Mucosa of descending colon (tissue), 3 donors: ENCODE measurements around the gene ADGRG7. TPM values are rescaled to one million over a fixed set of nuclear protein-coding genes. Genes with fewer than 3 reads are reported as not detected.
"Not testable (repeated sequence)": the region's sequence is repeated elsewhere in the genome, so short reads cannot be mapped to it uniquely, and the experiment has no call there.

Source experiments
- ATAC-seq: fragments of 200-7000 bp; cut with Tn5 transposase; one replicate; pipeline ENCODE4 v1.9.1; 2020; ENCODE audit warnings: mild to moderate bottlenecking, moderate library complexity
- DNase-seq, 3 donors: peaks; one replicate each; pipeline ENCODE4 v3.0.0-alpha.2; 2020
- H3K36me3 ChIP-seq: fragments of 200-600 bp; one replicate; pipeline ENCODE4 v1.8.0; 2021; ENCODE audit warnings: low read depth, mild to moderate bottlenecking
- H3K4me1 ChIP-seq: fragments of 200-600 bp; one replicate; pipeline ENCODE4 v1.8.0; 2021; ENCODE audit warnings: low read depth, mild to moderate bottlenecking
- H3K4me3 ChIP-seq: fragments of 200-600 bp; one replicate; pipeline ENCODE4 v1.8.0; 2021; ENCODE audit warnings: mild to moderate bottlenecking
- H3K9me3 ChIP-seq: fragments of 200-600 bp; one replicate; pipeline ENCODE4 v1.8.0; 2021; ENCODE audit warnings: mild to moderate bottlenecking
- CTCF ChIP-seq: fragments of 200-600 bp; IDR thresholded peaks from one replicate; pipeline ENCODE4 v1.8.0; 2022; ENCODE audit warnings: antibody characterized with exemption, mild to moderate bottlenecking
- intact Hi-C, 2 donors: fragments of 100-400 bp; cut with DNase I in 1 of 2; cut with micrococcal nuclease in 1 of 2; formaldehyde crosslinking; loops; one replicate each; pipeline versions ENCODE4 v1.11.0 to v1.11.1; 2022; cut with DNase I, micrococcal nuclease
- total RNA-seq, 3 donors: library from RNA; stranded (reverse); fragmentation: NEBNext Ultra II Directional in 2 of 3; extraction: Animal tissue kit (Norgen Biotek cat#: 25700) in 2 of 3; gene quantifications; one replicate each; pipeline versions ENCODE4 v1.2.1 to v1.2.4, GENCODE V29; 2021 to 2023
- donor health status: DM: no; HTN: no; CAD: no; lungs with moderate emphysema.
- donor health status: DM: no; HTN: no; CAD: no.
- donor health status: DM: no; HTN: yes; CAD: no.

Gene ADGRG7
- total RNA-seq, 3 donors from 2014 or later = 9.7 to 21.7 (median 13.9) TPM

GRCh38 chr3:100650651-100651619, 41.5 kb downstream of the ADGRG7 start:
- DNase-seq = no peak
- TF ChIP-seq CTCF = no peak
- Histone ChIP-seq H3K36me3 (no peaks in the 10 kb centered on the region), H3K4me3 (no peak overlapping the region), H3K9me3 (no peaks in the 10 kb centered on the region), H3K4me1 (no peaks in the 10 kb centered on the region)
- intact Hi-C loops = no loop called here
- no peak for ATAC-seq

- no peaks in the 10 kb centered on the region for H3K9me3 ChIP-seq
- no peaks in the 10 kb centered on the region for H3K36me3 ChIP-seq
- H3K4me1 ChIP-seq = no peaks in the 10 kb centered on the region
- ATAC-seq (no peak), DNase-seq (no peak)
- no peak overlapping the region for H3K4me3 ChIP-seq
- intact Hi-C loops = no loop called here
- no peak for TF ChIP-seq CTCF
Observed at GRCh38 chr3:100653604-100654294, 44.3 kb downstream of the ADGRG7 start.

GRCh38 chr3:100656945-100657344, 47.5 kb downstream of the ADGRG7 start:
- DNase-seq = no peak
- no peak for TF ChIP-seq CTCF
- intact Hi-C loops = no loop called here

GRCh38 chr3:100661294-100661693, 51.9 kb downstream of the ADGRG7 start:
- H3K36me3 ChIP-seq, intact Hi-C loops, ATAC-seq, H3K4me1 ChIP-seq, H3K4me3 ChIP-seq, DNase-seq, H3K9me3 ChIP-seq: not testable (repeated sequence)

More at GRCh38 chr3:100656945-100657344, 47.5 kb downstream of the ADGRG7 start:
- no peaks in the 10 kb centered on the region for H3K9me3 ChIP-seq
- no peaks in the 10 kb centered on the region for H3K4me1 ChIP-seq
- H3K36me3 ChIP-seq = no peaks in the 10 kb centered on the region
- ATAC-seq = no peak
- no peak overlapping the region for H3K4me3 ChIP-seq

GRCh38 chr3:100662113-100662823, 52.9 kb downstream of the ADGRG7 start:
- Histone ChIP-seq H3K4me3 (no peak overlapping the region), H3K4me1 (no peaks in the 10 kb centered on the region), H3K36me3 (no peaks in the 10 kb centered on the region), H3K9me3 (no peaks in the 10 kb centered on the region)
- no peak for ATAC-seq
- TF ChIP-seq CTCF = no peak
- no peak for DNase-seq
- intact Hi-C loops = no loop called here
